ENCODE data around the gene PPFIA4.

DNA sequence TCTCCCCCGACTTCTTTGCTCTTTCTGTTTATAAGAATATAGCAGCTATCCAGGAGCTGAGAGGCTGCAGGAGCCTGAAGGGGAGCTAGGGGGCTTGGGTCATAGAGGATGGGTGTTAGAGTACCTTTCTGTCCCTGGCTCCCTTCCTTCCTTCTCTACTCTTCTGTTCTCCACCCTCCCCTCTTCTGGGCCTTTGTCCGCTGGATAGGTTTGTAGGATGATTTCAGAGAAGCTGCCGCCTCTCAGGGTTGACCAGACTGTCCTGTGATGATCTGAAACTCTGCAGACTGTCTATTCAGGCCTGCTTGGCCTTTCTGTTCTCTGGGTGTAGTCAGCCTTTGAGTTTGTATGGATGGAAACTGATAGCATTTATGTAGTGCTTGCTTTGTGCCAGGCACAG lies 26.3 kb downstream of the PPFIA4 start:
- TF ChIP-seq POLR2AphosphoS5 (IDR thresholded peaks at IDR 0.05; ENCODE audit: low read depth, low read length) (no peak), TAF1 (IDR thresholded peaks at IDR 0.05; ENCODE audit: low read depth, low read length) (no peak), POU2F2 (IDR thresholded peaks at IDR 0.05; ENCODE audit: low read depth, low read length) (no peak)
